Activated B cell treated with CpG ODN at 0.5 μM for 24 hours (primary cell): ENCODE results near the gene GRIA1. TPM values are rescaled to one million over a fixed set of nuclear protein-coding genes. Genes with fewer than 3 reads are reported as not detected.

Experiments used
- ATAC-seq: fragments of 200-7000 bp; cut with Tn5 transposase; one replicate; pipeline ENCODE4 v1.10.0; 2021; ENCODE audit warnings: low read depth, mild to moderate bottlenecking, moderate library complexity
- CTCF ChIA-PET: fragments of 350-600 bp; sonication (Branson Sonifier 250); formaldehyde crosslinking; loops from one replicate; lab custom pipeline; 2021; ENCODE audit warnings: antibody characterized with exemption; lab: Charles Lee
- POLR2A ChIA-PET: fragments of 350-600 bp; sonication (Branson Sonifier 250); formaldehyde crosslinking; loops from one replicate; lab custom pipeline; 2021; ENCODE audit warnings: antibody characterized with exemption; lab: Charles Lee
- DNase-seq: peaks from one replicate; pipeline ENCODE4 v3.0.0; 2022
- H3K27ac Mint-ChIP-seq: one replicate; pipeline ENCODE4 v1.8.0; 2020; ENCODE audit warnings: mixed read lengths
- H3K27me3 Mint-ChIP-seq: one replicate; pipeline ENCODE4 v1.8.0; 2021; ENCODE audit warnings: mixed read lengths
- H3K36me3 Mint-ChIP-seq: one replicate; pipeline ENCODE4 v1.8.0; 2021; ENCODE audit warnings: low read depth, mixed read lengths
- H3K4me1 Mint-ChIP-seq: one replicate; pipeline ENCODE4 v1.8.0; 2021; ENCODE audit warnings: mixed read lengths
- H3K4me3 Mint-ChIP-seq: one replicate; pipeline ENCODE4 v1.8.0; 2020; ENCODE audit warnings: mild to moderate bottlenecking, mixed read lengths
- H3K9me3 Mint-ChIP-seq: one replicate; pipeline ENCODE4 v1.8.0; 2020; ENCODE audit warnings: mixed read lengths
- CTCF ChIP-seq: fragments of 200-600 bp; IDR thresholded peaks from one replicate; pipeline ENCODE4 v1.8.0; 2022; ENCODE audit warnings: antibody characterized with exemption, mild to moderate bottlenecking
- intact Hi-C: fragments of 100-400 bp; cut with micrococcal nuclease; formaldehyde crosslinking; loops from one replicate; pipeline ENCODE4 v1.15.1; 2024
- total RNA-seq: library from RNA; stranded (reverse); gene quantifications from 2 replicates; pipeline ENCODE4 v1.2.3, GENCODE V29; 2022

GRIA1 gene
- total RNA-seq, 1 donor from 2014 or later: not detected

- H3K4me3 Mint-ChIP-seq: no peak overlapping the region
- H3K27me3 Mint-ChIP-seq: no peaks in the 10 kb centered on the region
- H3K4me1 Mint-ChIP-seq: no peaks in the 10 kb centered on the region
- CTCF ChIA-PET: no interaction called here
- ATAC-seq (no peak), DNase-seq (no peak)
- peaks cover 2% of the 10 kb centered on the region for H3K9me3 Mint-ChIP-seq
- no peaks in the 10 kb centered on the region for H3K36me3 Mint-ChIP-seq
- no peak overlapping the region for H3K27ac Mint-ChIP-seq
- intact Hi-C loops: no loop called here
- no peak for TF ChIP-seq CTCF
- POLR2A ChIA-PET: no interaction called here
Observed at GRCh38 chr5:153517241-153517611, 26.8 kb downstream of the GRIA1 start.

GRCh38 chr5:153520137-153520536 lies 29.7 kb downstream of the GRIA1 start:
- Mint-ChIP-seq H3K4me3 (no peak overlapping the region), H3K36me3 (no peaks in the 10 kb centered on the region), H3K4me1 (no peaks in the 10 kb centered on the region), H3K27me3 (no peaks in the 10 kb centered on the region), H3K9me3 (no peaks in the 10 kb centered on the region), H3K27ac (no peak overlapping the region)
- DNase-seq (no peak), ATAC-seq (no peak)
- POLR2A ChIA-PET: no interaction called here
- CTCF ChIA-PET: no interaction called here
- TF ChIP-seq CTCF: no peak
- intact Hi-C loops: no loop called here

GRCh38 chr5:153520952-153521351 lies 30.5 kb downstream of the GRIA1 start:
- no peak for TF ChIP-seq CTCF
- no peak for DNase-seq
- POLR2A ChIA-PET: no interaction called here
- H3K9me3 Mint-ChIP-seq: no peaks in the 10 kb centered on the region
- H3K36me3 Mint-ChIP-seq: no peaks in the 10 kb centered on the region
- H3K4me3 Mint-ChIP-seq: no peak overlapping the region
- intact Hi-C loops: no loop called here
- no peaks in the 10 kb centered on the region for H3K27me3 Mint-ChIP-seq
- CTCF ChIA-PET: no interaction called here
- H3K4me1 Mint-ChIP-seq: no peaks in the 10 kb centered on the region
- no peak overlapping the region for H3K27ac Mint-ChIP-seq
- no peak for ATAC-seq

GRCh38 chr5:153523211-153523610 lies 32.7 kb downstream of the GRIA1 start:
- no peaks in the 10 kb centered on the region for H3K4me1 Mint-ChIP-seq
- CTCF ChIA-PET: no interaction called here
- DNase-seq (no peak), ATAC-seq (no peak)
- POLR2A ChIA-PET: no interaction called here
- H3K27me3 Mint-ChIP-seq: no peaks in the 10 kb centered on the region
- H3K9me3 Mint-ChIP-seq: no peaks in the 10 kb centered on the region
- no peaks in the 10 kb centered on the region for H3K36me3 Mint-ChIP-seq
- no peak overlapping the region for H3K27ac Mint-ChIP-seq
- no peak for TF ChIP-seq CTCF
- intact Hi-C loops: no loop called here
- no peak overlapping the region for H3K4me3 Mint-ChIP-seq

- Mint-ChIP-seq H3K9me3 (peaks cover 2% of the 10 kb centered on the region), H3K27ac (no peak overlapping the region), H3K4me3 (no peak overlapping the region), H3K4me1 (no peaks in the 10 kb centered on the region), H3K36me3 (no peaks in the 10 kb centered on the region), H3K27me3 (no peaks in the 10 kb centered on the region)
- no peak for TF ChIP-seq CTCF
- ATAC-seq: no peak
- ChIA-PET CTCF (no interaction called here), POLR2A (no interaction called here)
- DNase-seq: no peak
- intact Hi-C loops: no loop called here
Observed at GRCh38 chr5:153523831-153524230, 33.4 kb downstream of the GRIA1 start.
